Mesenchymal stem cell (in vitro differentiated cells and primary cell): ENCODE results near the gene NPY5R.

Experiments
- DNase-seq: peaks from one replicate; pipeline ENCODE4 v3.0.0-alpha.2; 2013
- H2AFZ ChIP-seq: one replicate; pipeline ENCODE4 v1.6.1; 2013; ENCODE audit warnings: low read depth, mild to moderate bottlenecking, control low read depth, inconsistent platforms, low read length, moderate library complexity
- H2AK5ac ChIP-seq: 2 replicates; pipeline ENCODE4 v1.6.1; 2013; ENCODE audit warnings: low read length, moderate library complexity, mild to moderate bottlenecking, inconsistent platforms; ENCODE audit not compliant: severe bottlenecking
- H2BK120ac ChIP-seq: one replicate; pipeline ENCODE4 v1.6.1; 2013; ENCODE audit warnings: low read depth, mild to moderate bottlenecking, inconsistent platforms, low read length, moderate library complexity
- H2BK12ac ChIP-seq, 2 experiments: one replicate each; pipeline ENCODE4 v1.6.1; 2013; ENCODE audit warnings: inconsistent platforms in 2 of 2, low read length in 2 of 2, mild to moderate bottlenecking in 2 of 2, moderate library complexity in 2 of 2, control low read depth in 1 of 2
- H2BK15ac ChIP-seq: one replicate; pipeline ENCODE4 v1.6.1; 2013; ENCODE audit warnings: mild to moderate bottlenecking, low read depth, inconsistent platforms; ENCODE audit not compliant: poor library complexity, severe bottlenecking
- H2BK5ac ChIP-seq: 2 replicates; pipeline ENCODE4 v1.6.1; 2013; ENCODE audit warnings: low read depth, mild to moderate bottlenecking, low read length, control low read depth, inconsistent platforms; ENCODE audit not compliant: poor library complexity, severe bottlenecking
- H3K14ac ChIP-seq, 2 experiments: one replicate each; pipeline ENCODE4 v1.6.1; 2013; ENCODE audit warnings: inconsistent platforms in 2 of 2, low read length in 2 of 2, control low read depth in 1 of 2, mild to moderate bottlenecking in 1 of 2, moderate library complexity in 1 of 2
- H3K18ac ChIP-seq, 2 experiments: one replicate each; pipeline ENCODE4 v1.6.1; 2013; ENCODE audit warnings: inconsistent platforms in 2 of 2, low read length in 2 of 2, control low read depth in 1 of 2, low read depth in 1 of 2, mild to moderate bottlenecking in 1 of 2
- H3K23ac ChIP-seq, 2 experiments: one replicate each; pipeline ENCODE4 v1.6.1; 2013; ENCODE audit warnings: inconsistent platforms in 2 of 2, low read length in 2 of 2, mild to moderate bottlenecking in 2 of 2, moderate library complexity in 2 of 2, control low read depth in 1 of 2
- H3K27ac ChIP-seq: 2 replicates; pipeline ENCODE4 v1.5.1; 2013; ENCODE audit warnings: mild to moderate bottlenecking, moderate library complexity, low read length, control low read depth, inconsistent platforms; ENCODE audit not compliant: poor library complexity, severe bottlenecking
- H3K27me3 ChIP-seq, 2 experiments: 2 replicates each; pipeline versions ENCODE4 v1.6.1 to v1.7.0; 2013; ENCODE audit warnings: low read length in 2 of 2, mild to moderate bottlenecking in 2 of 2, moderate library complexity in 2 of 2, control low read depth in 1 of 2, inconsistent platforms in 1 of 2; ENCODE audit not compliant: control insufficient read depth in 1 of 2, insufficient read depth in 1 of 2
- H3K36me3 ChIP-seq, 2 experiments: 2 replicates each; pipeline versions ENCODE4 v1.6.1 to v1.7.0; 2013; ENCODE audit warnings: low read length in 2 of 2, control low read depth in 1 of 2, inconsistent platforms in 1 of 2, low read depth in 1 of 2, mild to moderate bottlenecking in 1 of 2; ENCODE audit not compliant: insufficient read depth in 2 of 2, control insufficient read depth in 1 of 2
- H3K4ac ChIP-seq, 2 experiments: one replicate each; pipeline ENCODE4 v1.6.1; 2013; ENCODE audit warnings: inconsistent platforms in 2 of 2, low read length in 2 of 2, mild to moderate bottlenecking in 2 of 2, moderate library complexity in 2 of 2, control low read depth in 1 of 2, low read depth in 1 of 2
- H3K4me1 ChIP-seq: 2 replicates; pipeline ENCODE4 v1.6.1; 2013; ENCODE audit warnings: low read depth, low read length, control low read depth; ENCODE audit not compliant: control insufficient read depth, insufficient read depth
- H3K4me2 ChIP-seq: 2 replicates; pipeline ENCODE4 v1.6.1; 2013; ENCODE audit warnings: low read length, mild to moderate bottlenecking, inconsistent platforms; ENCODE audit not compliant: poor library complexity, severe bottlenecking
- H3K4me3 ChIP-seq, 2 experiments: 2 replicates each; pipeline versions ENCODE4 v1.5.1 to v1.7.0; 2013; ENCODE audit warnings: low read length in 2 of 2, mild to moderate bottlenecking in 2 of 2, control low read depth in 1 of 2, low read depth in 1 of 2; ENCODE audit not compliant: insufficient read depth in 1 of 2
- H3K79me1 ChIP-seq: replicated peaks from 2 replicates; pipeline ENCODE4 v1.6.1; 2013; ENCODE audit warnings: mild to moderate bottlenecking, control low read depth, low read length, inconsistent platforms; ENCODE audit not compliant: poor library complexity, severe bottlenecking
- H3K9ac ChIP-seq: 2 replicates; pipeline ENCODE4 v1.7.0; 2013; ENCODE audit warnings: mild to moderate bottlenecking, low read length, moderate library complexity
- H3K9me3 ChIP-seq: 2 replicates; pipeline ENCODE4 v1.7.0; 2013; ENCODE audit warnings: mild to moderate bottlenecking, low read length; ENCODE audit not compliant: control insufficient read depth
- H4K8ac ChIP-seq: one replicate; pipeline ENCODE4 v1.6.1; 2013; ENCODE audit warnings: inconsistent platforms, mild to moderate bottlenecking, low read length, moderate library complexity
- H4K91ac ChIP-seq: one replicate; pipeline ENCODE4 v1.6.1; 2013; ENCODE audit warnings: mild to moderate bottlenecking, low read length, inconsistent platforms
- WGBS: methylation state at CpG from one replicate; pipeline ENCODE4 v1.1.7; 2013; ENCODE audit warnings: mixed read lengths; 5-methylcytosine and 5-hydroxymethylcytosine counted together

NPY5R gene

GRCh38 chr4:163309466-163309865, 34.2 kb upstream of the NPY5R start:
- 93% methylated on average over 1 of the region's 1 CpG for WGBS
- Histone ChIP-seq H2BK5ac (no peak overlapping the region), H3K27ac (no peak overlapping the region)

GRCh38 chr4:163317110-163317509, 26.6 kb upstream of the NPY5R start:
- Histone ChIP-seq H2BK12ac (no peak overlapping the region), H2BK5ac (no peak overlapping the region), H3K27me3 (no peaks in the 10 kb centered on the region), H3K9ac (no peak overlapping the region), H2BK15ac (no peak overlapping the region), H3K27ac (no peak overlapping the region), H2AFZ (no peak overlapping the region), H3K9me3 (peaks cover 12% of the 10 kb centered on the region), H3K14ac (no peak overlapping the region), H2BK120ac (no peak overlapping the region), H3K4me2 (no peak overlapping the region), H3K4me1 (no peaks in the 10 kb centered on the region), H3K4ac (no peak overlapping the region), H3K4me3 (no peak overlapping the region), H3K23ac (no peak overlapping the region), H2AK5ac (no peak overlapping the region), H3K36me3 (no peaks in the 10 kb centered on the region), H4K8ac (no peak overlapping the region), H3K18ac (no peak overlapping the region), H4K91ac (no peak overlapping the region), H3K79me1 (no peaks in the 10 kb centered on the region)
- 83% methylated on average over 1 of the region's 1 CpG for WGBS
- DNase-seq, result no peak

More at GRCh38 chr4:163309466-163309865, 34.2 kb upstream of the NPY5R start:
- Histone ChIP-seq H3K4me2 (no peak overlapping the region), H3K9me3 (no peaks in the 10 kb centered on the region), H3K4ac (no peak overlapping the region), H3K4me3 (no peak overlapping the region), H2AFZ (no peak overlapping the region), H3K27me3 (no peaks in the 10 kb centered on the region), H3K36me3 (no peaks in the 10 kb centered on the region), H3K18ac (no peak overlapping the region), H2BK120ac (no peak overlapping the region), H3K14ac (no peak overlapping the region), H2AK5ac (no peak overlapping the region), H3K9ac (no peak overlapping the region), H2BK12ac (no peak overlapping the region), H3K79me1 (no peaks in the 10 kb centered on the region), H4K8ac (no peak overlapping the region), H4K91ac (no peak overlapping the region), H3K4me1 (no peaks in the 10 kb centered on the region), H2BK15ac (no peak overlapping the region), H3K23ac (no peak overlapping the region)
- no peak for DNase-seq

- Histone ChIP-seq H3K23ac (no peak overlapping the region), H2BK120ac (no peak overlapping the region), H4K91ac (peak overlapping the region; percentile 50), H3K79me1 (peaks cover 12% of the 10 kb centered on the region), H3K14ac (peak overlapping the region in 1 of 2 experiments; percentile 46), H3K27me3 (peaks cover 6 to 31% of the 10 kb centered on the region in 2 experiments), H3K9ac (no peak overlapping the region), H3K27ac (no peak overlapping the region), H3K4me2 (peak overlapping the region; percentile 100), H3K4me1 (peaks cover 8% of the 10 kb centered on the region), H4K8ac (peak overlapping the region; percentile 24), H2BK5ac (no peak overlapping the region), H2AFZ (no peak overlapping the region), H2BK12ac (no peak overlapping the region), H3K18ac (no peak overlapping the region), H2AK5ac (peak overlapping the region; percentile 16), H3K36me3 (peaks cover 0 to 4% of the 10 kb centered on the region in 2 experiments), H3K9me3 (no peaks in the 10 kb centered on the region), H3K4ac (no peak overlapping the region), H3K4me3 (peak overlapping the region in 1 of 2 experiments; percentile 87), H2BK15ac (no peak overlapping the region)
- 73% methylated on average over 11 of the region's 16 CpGs for WGBS
- DNase-seq, result peak; percentile 11
Observed at GRCh38 chr4:163330916-163331628, 12.6 kb upstream of the NPY5R start.

GRCh38 chr4:163331629-163332376, 11.9 kb upstream of the NPY5R start:
- Histone ChIP-seq H2BK15ac (peak overlapping the region; percentile 6), H4K91ac (peak overlapping the region; percentile 28), H3K27ac (no peak overlapping the region), H2BK12ac (peak overlapping the region in 1 of 2 experiments; percentile 63), H3K4me1 (peaks cover 8% of the 10 kb centered on the region), H2BK5ac (peak overlapping the region; percentile 24), H3K4me2 (peak overlapping the region; percentile 100), H3K23ac (peak overlapping the region in 1 of 2 experiments; percentile 83), H3K14ac (peak overlapping the region in 1 of 2 experiments; percentile 94), H3K27me3 (peaks cover 6 to 31% of the 10 kb centered on the region in 2 experiments), H3K36me3 (peaks cover 0 to 4% of the 10 kb centered on the region in 2 experiments), H2BK120ac (no peak overlapping the region), H3K4me3 (peak overlapping the region; percentile 76 to 87), H2AK5ac (no peak overlapping the region), H4K8ac (peak overlapping the region; percentile 37), H3K9me3 (no peaks in the 10 kb centered on the region), H3K4ac (no peak overlapping the region), H3K79me1 (peaks cover 14% of the 10 kb centered on the region), H2AFZ (peak overlapping the region; percentile 86), H3K9ac (peak overlapping the region; percentile 76), H3K18ac (peak overlapping the region; percentile 24 to 66)
- under 1% methylated on average over 43 of the region's 58 CpGs for WGBS
- peak; percentile 53 for DNase-seq
